Lung (tissue), 12 donors: ENCODE results near the gene ZNF155. TPM values are rescaled to one million over a fixed set of nuclear protein-coding genes. Genes with fewer than 3 reads are reported as not detected.
A peak's percentile ranks its signal among the peaks of the same experiment; 100 is the strongest.

Source experiments
- ATAC-seq: fragments of 200-7000 bp; cut with Tn5 transposase; one replicate; pipeline ENCODE4 v1.9.1; 2020; ENCODE audit warnings: moderate number of reproducible peaks; ENCODE audit not compliant: insufficient read depth, low FRiP score
- DNase-seq, 3 donors: peaks; one replicate each; pipeline ENCODE4 v3.0.0-alpha.2; 2013 to 2017
- H3K27ac ChIP-seq, 2 donors: one replicate each; pipeline ENCODE4 v1.5.1; 2013; ENCODE audit warnings: mild to moderate bottlenecking in 2 of 2, moderate library complexity in 2 of 2, control low read depth in 1 of 2, inconsistent platforms in 1 of 2, low read depth in 1 of 2, low read length in 1 of 2
- H3K27me3 ChIP-seq, 3 donors: one replicate each; pipeline ENCODE4 v1.5.1; 2013; ENCODE audit warnings: low read length in 2 of 3; ENCODE audit not compliant: control insufficient read depth in 3 of 3, insufficient read depth in 3 of 3
- H3K36me3 ChIP-seq, 4 donors: one replicate each; pipeline ENCODE4 v1.5.1; 2013; ENCODE audit warnings: low read length in 4 of 4, mild to moderate bottlenecking in 1 of 4, moderate library complexity in 1 of 4; ENCODE audit not compliant: control insufficient read depth in 4 of 4, insufficient read depth in 4 of 4
- H3K4me1 ChIP-seq, 5 donors: one replicate each; pipeline ENCODE4 v1.5.1; 2013; ENCODE audit warnings: low read length in 5 of 5, mild to moderate bottlenecking in 2 of 5, moderate library complexity in 1 of 5; ENCODE audit not compliant: control insufficient read depth in 5 of 5, insufficient read depth in 5 of 5
- H3K4me3 ChIP-seq: one replicate; pipeline ENCODE4 v1.5.1; 2013; ENCODE audit warnings: mild to moderate bottlenecking, control low read depth, moderate library complexity
- H3K9ac ChIP-seq, 2 donors: one replicate each; pipeline ENCODE4 v1.5.1; 2013; ENCODE audit warnings: low read length in 2 of 2, control low read depth in 1 of 2; ENCODE audit not compliant: insufficient read depth in 1 of 2
- H3K9me3 ChIP-seq, 4 donors: one replicate each; pipeline ENCODE4 v1.5.1; 2013; ENCODE audit warnings: low read length in 3 of 4, mild to moderate bottlenecking in 1 of 4, moderate library complexity in 1 of 4; ENCODE audit not compliant: control insufficient read depth in 4 of 4, insufficient read depth in 3 of 4
- CTCF ChIP-seq: IDR thresholded peaks from 2 replicates; pipeline ENCODE4 v1.5.1; 2012; ENCODE audit warnings: mild to moderate bottlenecking; ENCODE audit errors: control extremely low read depth, extremely low read depth
- WGBS, 2 donors: extraction: QIAGEN DNeasy Blood & Tissue Kit; methylation state at CpG; one replicate each; pipeline ENCODE4 v1.1.7; 2013; 5-methylcytosine and 5-hydroxymethylcytosine counted together
- polyA plus RNA-seq, 2 donors: library from polyadenylated mRNA; stranded (reverse); fragments of 200-250 nt; gene quantifications; one replicate each; pipeline ENCODE4 v1.2.1, GENCODE V29; 2013
- total RNA-seq, 2 donors: library from RNA; depleted of rRNA in 1 of 2; stranded (reverse); fragments of >200 nt in 1 of 2; gene quantifications; one replicate each; pipeline ENCODE4 v1.2.1, GENCODE V29; 2014 to 2021
- donor health status: control.
- donor health status: control.
- donor health status: Bipolar disorder and iron deficiency.
- donor health status: healthy.
- donor health status: DM: yes; HTN: yes; CAD: no.

The ZNF155 gene
- total and polyA plus RNA-seq, 4 donors = 4.4 to 7.8 (median 4.7) TPM

- H3K36me3 ChIP-seq = peaks cover 0 to 14% (median 7%) of the 10 kb centered on the region in 4 donors
- H3K9ac ChIP-seq = peak overlapping the region; percentile 42 to 88
- peaks cover 0 to 4% (median 3%) of the 10 kb centered on the region in 4 donors for H3K9me3 ChIP-seq
- DNase-seq (peak in 1 of 3 donors; percentile 24), ATAC-seq (no peak)
- H3K27me3 ChIP-seq = no peaks in the 10 kb centered on the region
- H3K4me1 ChIP-seq = peaks cover 0 to 5% (median 0%) of the 10 kb centered on the region in 5 donors
- no peak for TF ChIP-seq CTCF
- H3K27ac ChIP-seq = peak overlapping the region in 1 of 2 donors; percentile 73
- 1 to 2% methylated on average over 14 of the region's 14 CpGs for WGBS, 2 donors
- peak overlapping the region; percentile 92 for H3K4me3 ChIP-seq
Measured at GRCh38 chr19:43984687-43985000, 656 bp downstream of the ZNF155 start.

- TF ChIP-seq CTCF = no peak
- H3K9ac ChIP-seq = no peak overlapping the region
- peaks cover 16 to 34% (median 27%) of the 10 kb centered on the region in 4 donors for H3K36me3 ChIP-seq
- DNase-seq (no peak), ATAC-seq (no peak)
- H3K27me3 ChIP-seq = no peaks in the 10 kb centered on the region
- 92 to 93% methylated on average over 10 of the region's 10 CpGs for WGBS, 2 donors
- no peak overlapping the region for H3K27ac ChIP-seq
- H3K4me1 ChIP-seq = peaks cover 0 to 5% (median 0%) of the 10 kb centered on the region in 5 donors
- peaks cover 0 to 18% (median 6%) of the 10 kb centered on the region in 4 donors for H3K9me3 ChIP-seq
- no peak overlapping the region for H3K4me3 ChIP-seq
Measured at GRCh38 chr19:43997631-43998290, 13.8 kb downstream of the ZNF155 start.

GRCh38 chr19:44002212-44002565 lies 18.2 kb downstream of the ZNF155 start:
- H3K4me3 ChIP-seq = peak overlapping the region; percentile 62
- no peak for ATAC-seq
- peaks cover 0 to 9% (median 6%) of the 10 kb centered on the region in 5 donors for H3K4me1 ChIP-seq
- no peak for DNase-seq
- 10 to 16% methylated on average over 8 of the region's 8 CpGs for WGBS, 2 donors
- no peak for TF ChIP-seq CTCF
- H3K36me3 ChIP-seq = peaks cover 0 to 10% (median 7%) of the 10 kb centered on the region in 4 donors
- peak overlapping the region in 1 of 2 donors; percentile 98 for H3K9ac ChIP-seq
- H3K27ac ChIP-seq = peak overlapping the region; percentile 61 to 85
- H3K27me3 ChIP-seq = no peaks in the 10 kb centered on the region
- peaks cover 0 to 10% (median 5%) of the 10 kb centered on the region in 4 donors for H3K9me3 ChIP-seq
